MCF 10A (cell line): ENCODE measurements around the gene PLVAP. TPM values are rescaled to one million over a fixed set of nuclear protein-coding genes. Genes with fewer than 3 reads are reported as not detected.
A peak's percentile ranks its signal among the peaks of the same experiment; 100 is the strongest.

ENCODE experiments used
- BruUV-seq: library from RNA; stranded (reverse); fragments of 400-500 nt; replicated peaks from 2 replicates; lab custom pipeline; 2021; lab: Mats Ljungman, UMichigan
- CTCF ChIA-PET: fragments of 300-600 bp; sonication (Branson Sonifier 250); formaldehyde crosslinking; extraction: SDS; loops from one replicate; lab custom pipeline; 2021; ENCODE audit warnings: antibody characterized with exemption, inconsistent platforms; lab: Yijun Ruan, JAX
- POLR2A ChIA-PET: fragments of 300-600, 350-650 bp; sonication (Branson Sonifier 250); formaldehyde crosslinking; extraction: SDS; loops from one replicate; lab custom pipeline; 2020; ENCODE audit warnings: antibody characterized with exemption, inconsistent platforms; lab: Yijun Ruan, JAX
- DNase-seq: peaks from one replicate; pipeline ENCODE4 v3.0.0-alpha.2; 2018; ENCODE audit not compliant: unreplicated experiment
- H3K27ac Mint-ChIP-seq: one replicate; pipeline ENCODE4 v1.8.0; 2022; ENCODE audit warnings: mild to moderate bottlenecking, low read depth, mixed read lengths; ENCODE audit not compliant: unreplicated experiment
- H3K27me3 Mint-ChIP-seq: one replicate; pipeline ENCODE4 v1.8.0; 2022; ENCODE audit warnings: mixed read lengths; ENCODE audit not compliant: insufficient read depth, unreplicated experiment
- H3K36me3 Mint-ChIP-seq: one replicate; pipeline ENCODE4 v1.8.0; 2022; ENCODE audit warnings: mild to moderate bottlenecking, moderate library complexity, mixed read lengths; ENCODE audit not compliant: insufficient read depth, unreplicated experiment
- H3K4me1 Mint-ChIP-seq: one replicate; pipeline ENCODE4 v1.8.0; 2022; ENCODE audit warnings: mixed read lengths; ENCODE audit not compliant: insufficient read depth, unreplicated experiment
- H3K4me3 Mint-ChIP-seq: one replicate; pipeline ENCODE4 v1.8.0; 2022; ENCODE audit warnings: mild to moderate bottlenecking, moderate library complexity, mixed read lengths; ENCODE audit not compliant: unreplicated experiment
- H3K9me3 Mint-ChIP-seq: one replicate; pipeline ENCODE4 v1.8.0; 2022; ENCODE audit warnings: mixed read lengths; ENCODE audit not compliant: unreplicated experiment
- intact Hi-C: fragments of 100-400 bp; cut with micrococcal nuclease; formaldehyde crosslinking; loops from 2 replicates; pipeline ENCODE4 v1.14.1; 2022
- total RNA-seq: library from RNA; stranded (reverse); gene quantifications from 2 replicates; pipeline ENCODE4 v1.2.3, GENCODE V29; 2022
- TF ChIP-seq, protein P1 (sequence below): fragments of 200-600 bp; IDR thresholded peaks from one replicate; pipeline ENCODE4 v1.8.0; 2022; ENCODE audit warnings: antibody characterized with exemption, mild to moderate bottlenecking; ENCODE audit not compliant: unreplicated experiment

Gene PLVAP
- total RNA-seq, 1 experiment from 2014 or later, result not detected

DNA sequence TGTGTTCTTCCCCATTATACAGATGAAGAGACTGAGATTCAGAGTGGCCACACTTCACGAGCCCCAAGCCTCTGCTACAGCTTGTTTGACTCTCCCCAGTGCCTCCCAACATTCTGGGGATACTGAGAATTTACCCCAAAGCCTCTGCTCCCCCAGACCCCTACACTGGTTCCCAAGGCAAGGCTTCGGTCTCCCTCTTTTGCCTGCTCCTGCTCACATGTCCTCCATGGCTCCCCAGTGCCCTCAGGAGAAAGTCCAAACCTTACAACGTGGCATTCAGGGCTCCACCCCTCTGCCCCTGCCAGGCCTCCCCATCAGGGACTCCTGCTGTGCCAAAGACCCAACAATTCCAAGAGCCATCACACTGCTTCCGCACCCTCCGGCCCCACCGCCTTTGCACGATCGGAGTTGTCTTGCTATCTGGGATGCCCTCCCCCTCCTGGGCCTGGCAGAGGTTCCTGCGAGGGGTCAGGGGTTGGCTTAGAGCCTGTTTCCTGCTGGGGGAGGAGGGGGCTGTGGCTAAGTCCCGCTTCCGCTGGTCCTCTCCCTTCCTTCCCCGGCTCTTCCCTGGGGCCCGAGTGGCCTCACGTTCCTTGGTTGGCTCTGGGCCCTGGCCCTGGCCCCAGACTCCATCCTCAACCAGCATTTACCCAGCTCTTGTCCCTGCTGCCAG is 24.4 kb downstream of the PLVAP start:
- H3K27me3 Mint-ChIP-seq, result no peaks in the 10 kb centered on the region
- H3K27ac Mint-ChIP-seq, result peak overlapping the region; percentile 44
- TF ChIP-seq, protein P1, sequence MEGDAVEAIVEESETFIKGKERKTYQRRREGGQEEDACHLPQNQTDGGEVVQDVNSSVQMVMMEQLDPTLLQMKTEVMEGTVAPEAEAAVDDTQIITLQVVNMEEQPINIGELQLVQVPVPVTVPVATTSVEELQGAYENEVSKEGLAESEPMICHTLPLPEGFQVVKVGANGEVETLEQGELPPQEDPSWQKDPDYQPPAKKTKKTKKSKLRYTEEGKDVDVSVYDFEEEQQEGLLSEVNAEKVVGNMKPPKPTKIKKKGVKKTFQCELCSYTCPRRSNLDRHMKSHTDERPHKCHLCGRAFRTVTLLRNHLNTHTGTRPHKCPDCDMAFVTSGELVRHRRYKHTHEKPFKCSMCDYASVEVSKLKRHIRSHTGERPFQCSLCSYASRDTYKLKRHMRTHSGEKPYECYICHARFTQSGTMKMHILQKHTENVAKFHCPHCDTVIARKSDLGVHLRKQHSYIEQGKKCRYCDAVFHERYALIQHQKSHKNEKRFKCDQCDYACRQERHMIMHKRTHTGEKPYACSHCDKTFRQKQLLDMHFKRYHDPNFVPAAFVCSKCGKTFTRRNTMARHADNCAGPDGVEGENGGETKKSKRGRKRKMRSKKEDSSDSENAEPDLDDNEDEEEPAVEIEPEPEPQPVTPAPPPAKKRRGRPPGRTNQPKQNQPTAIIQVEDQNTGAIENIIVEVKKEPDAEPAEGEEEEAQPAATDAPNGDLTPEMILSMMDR, result no peak
- intact Hi-C loops, result no loop called here
- H3K4me3 Mint-ChIP-seq, result no peak overlapping the region
- no peaks in the 10 kb centered on the region for H3K36me3 Mint-ChIP-seq
- peak; percentile 54 for DNase-seq
- CTCF ChIA-PET, result no interaction called here
- peaks cover 11% of the 10 kb centered on the region for H3K4me1 Mint-ChIP-seq
- POLR2A ChIA-PET, result no interaction called here
- H3K9me3 Mint-ChIP-seq, result no peaks in the 10 kb centered on the region
- no TSS peak for BruUV-seq

DNA sequence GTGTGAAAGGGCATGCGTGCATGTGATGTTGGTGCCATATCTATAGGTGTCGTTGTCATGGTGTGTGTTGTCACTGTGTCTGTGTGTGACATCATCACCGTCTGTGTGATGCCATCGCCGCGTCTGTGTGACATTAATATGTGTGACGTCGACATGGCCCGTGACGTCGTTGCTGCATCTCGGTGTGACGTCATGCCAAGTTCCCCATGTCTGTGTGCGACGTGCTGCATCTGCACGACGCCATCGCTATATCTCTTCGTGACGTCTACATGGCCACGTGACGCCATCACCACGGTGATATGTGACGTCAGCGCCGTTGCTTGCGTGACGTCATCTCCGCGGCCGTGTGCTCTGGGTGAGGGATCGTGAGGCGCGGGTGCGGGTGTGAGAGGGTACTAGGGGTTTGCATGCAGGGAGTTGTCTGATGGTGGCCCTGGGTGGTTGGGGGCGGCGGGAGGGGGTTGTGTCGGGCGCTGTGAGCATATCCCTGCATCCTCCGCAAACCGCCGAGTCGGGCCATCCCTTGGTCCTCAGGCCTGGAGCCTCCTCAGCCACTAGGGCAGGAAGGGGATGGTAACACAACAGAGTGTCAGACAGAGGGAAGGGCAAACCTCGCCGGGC is 25.2 kb downstream of the PLVAP start:
- Mint-ChIP-seq H3K36me3 (no peaks in the 10 kb centered on the region), H3K4me3 (no peak overlapping the region), H3K27ac (no peak overlapping the region), H3K27me3 (no peaks in the 10 kb centered on the region), H3K9me3 (no peaks in the 10 kb centered on the region), H3K4me1 (peaks cover 11% of the 10 kb centered on the region)
- no peak for DNase-seq
- ChIA-PET CTCF (no interaction called here), POLR2A (no interaction called here)
- TF ChIP-seq, protein P1, result no peak
- intact Hi-C loops, result no loop called here
- BruUV-seq, result no TSS peak

DNA sequence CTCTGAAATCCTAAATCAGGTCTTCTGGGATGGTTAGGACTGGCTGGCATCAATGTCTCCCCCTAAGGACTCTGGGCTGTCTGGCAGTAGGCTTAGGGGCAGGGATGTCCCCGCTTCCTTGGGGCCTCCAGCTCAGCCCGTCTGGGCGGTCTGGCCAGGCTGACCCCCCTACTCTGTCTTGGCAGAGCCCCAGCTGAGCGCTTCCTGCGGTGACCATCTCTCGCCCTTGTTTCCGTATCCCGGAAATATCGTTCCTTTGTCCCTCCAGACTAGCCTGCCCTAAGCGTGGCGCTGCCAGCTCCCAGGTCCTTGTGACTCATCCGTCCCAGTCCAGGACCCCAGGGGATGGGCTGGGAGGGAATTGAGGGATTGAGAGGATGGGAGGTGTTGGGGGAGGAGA is 28.4 kb downstream of the PLVAP start:
- TF ChIP-seq, protein P1, result no peak
- no peak overlapping the region for H3K4me3 Mint-ChIP-seq
- H3K27me3 Mint-ChIP-seq, result no peaks in the 10 kb centered on the region
- H3K36me3 Mint-ChIP-seq, result no peaks in the 10 kb centered on the region
- POLR2A ChIA-PET, result no interaction called here
- H3K9me3 Mint-ChIP-seq, result no peaks in the 10 kb centered on the region
- CTCF ChIA-PET, result interaction anchor here (0.5 to 4.1 kb wide), 6 partner anchors 8 to 304 kb away, joined by 3 to 29 read pairs (median 6); no protein-coding TSS in a partner anchor
- H3K4me1 Mint-ChIP-seq, result peaks cover 15% of the 10 kb centered on the region
- H3K27ac Mint-ChIP-seq, result peak overlapping the region; percentile 9
- peak; percentile 87 for DNase-seq
- BruUV-seq, result no TSS peak
- intact Hi-C loops, result loop anchor here (5.0 kb wide), 1 partner anchor 56 kb away; no protein-coding TSS in a partner anchor

DNA sequence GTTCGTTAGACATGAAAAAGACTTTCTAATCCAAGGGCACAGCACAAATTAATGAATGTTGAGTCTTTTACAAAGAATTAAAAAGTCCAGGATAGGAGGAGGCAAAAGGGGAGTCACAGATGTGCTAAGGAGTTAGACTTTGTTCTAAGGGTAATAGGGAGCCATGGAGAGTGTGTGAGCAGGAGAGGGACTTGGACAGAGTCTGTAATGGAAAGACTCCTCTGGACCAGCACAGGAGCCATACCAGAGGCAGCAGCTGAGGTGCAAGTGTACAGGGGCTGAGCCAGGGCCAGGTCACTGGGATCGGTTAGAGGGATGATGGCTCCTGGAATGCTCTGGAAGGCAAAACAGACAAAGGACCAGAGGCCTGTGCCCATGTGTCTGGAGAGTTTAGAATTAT is 29.3 kb downstream of the PLVAP start:
- Mint-ChIP-seq H3K9me3 (no peaks in the 10 kb centered on the region), H3K4me1 (peaks cover 15% of the 10 kb centered on the region), H3K27me3 (no peaks in the 10 kb centered on the region), H3K27ac (peak overlapping the region; percentile 76), H3K4me3 (no peak overlapping the region), H3K36me3 (peaks cover 3% of the 10 kb centered on the region)
- no peak for DNase-seq
- POLR2A ChIA-PET, result interaction anchor here (0.6 kb wide), 1 partner anchor 435 kb away, joined by 3 read pairs; no protein-coding TSS in a partner anchor
- TF ChIP-seq, protein P1, result no peak
- intact Hi-C loops, result loop anchor here (5.0 kb wide), 1 partner anchor 56 kb away; no protein-coding TSS in a partner anchor
- CTCF ChIA-PET, result interaction anchor here (0.6 to 4.1 kb wide), 6 partner anchors 11 to 304 kb away, joined by 3 to 29 read pairs (median 4); partner anchors contain the start of gene ABHD8
- BruUV-seq, result no TSS peak
